DMS79 (cell line): ENCODE data around the gene NPTX1.

ENCODE experiments used
- DNase-seq: peaks from one replicate; lab custom pipeline; 2025; lab: John Stamatoyannopoulos, UW

Gene NPTX1

DNA sequence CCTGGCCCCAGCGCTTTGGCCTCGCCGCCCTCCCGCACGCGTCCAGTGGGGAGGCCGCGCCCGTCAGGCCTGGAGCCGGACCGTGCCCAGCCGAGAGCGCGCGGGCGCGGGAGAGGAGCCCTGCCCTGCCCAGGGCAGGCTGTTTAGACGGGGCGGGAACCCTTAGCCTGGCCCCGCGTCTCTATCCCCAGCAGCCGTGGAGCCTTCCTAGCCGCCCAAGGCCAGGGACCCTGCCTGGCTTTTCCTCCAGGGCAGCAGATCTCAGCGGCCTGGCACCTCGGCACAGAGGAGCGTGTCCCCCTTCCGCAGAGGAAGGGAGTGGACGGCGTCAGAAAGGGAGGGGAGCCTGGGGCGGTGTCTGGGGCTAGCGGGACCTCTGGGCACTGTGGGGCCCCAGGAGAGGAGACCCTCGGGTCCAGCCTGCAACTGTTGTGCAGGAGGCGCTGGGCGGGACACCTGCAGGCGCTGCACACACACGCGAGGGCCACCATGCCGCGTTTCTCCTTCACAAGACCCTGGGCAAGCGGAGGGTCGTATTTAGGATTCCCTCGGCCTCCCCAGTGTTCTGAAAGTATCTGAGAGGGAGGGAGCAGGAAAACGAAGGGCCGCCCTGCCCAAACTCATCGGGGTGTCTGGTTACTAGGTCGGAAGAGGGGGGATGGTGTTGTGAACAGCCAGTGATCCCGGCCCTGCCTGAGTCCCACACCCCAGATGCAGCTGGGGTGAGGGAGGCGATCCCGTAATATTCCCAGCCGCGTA, 2.3 kb upstream of the NPTX1 start:
- DNase-seq, result no peak

- no peak for DNase-seq
These were observed 1.5 kb upstream of the NPTX1 start for GRCh38 chr17:80477647-80478478.

DNA sequence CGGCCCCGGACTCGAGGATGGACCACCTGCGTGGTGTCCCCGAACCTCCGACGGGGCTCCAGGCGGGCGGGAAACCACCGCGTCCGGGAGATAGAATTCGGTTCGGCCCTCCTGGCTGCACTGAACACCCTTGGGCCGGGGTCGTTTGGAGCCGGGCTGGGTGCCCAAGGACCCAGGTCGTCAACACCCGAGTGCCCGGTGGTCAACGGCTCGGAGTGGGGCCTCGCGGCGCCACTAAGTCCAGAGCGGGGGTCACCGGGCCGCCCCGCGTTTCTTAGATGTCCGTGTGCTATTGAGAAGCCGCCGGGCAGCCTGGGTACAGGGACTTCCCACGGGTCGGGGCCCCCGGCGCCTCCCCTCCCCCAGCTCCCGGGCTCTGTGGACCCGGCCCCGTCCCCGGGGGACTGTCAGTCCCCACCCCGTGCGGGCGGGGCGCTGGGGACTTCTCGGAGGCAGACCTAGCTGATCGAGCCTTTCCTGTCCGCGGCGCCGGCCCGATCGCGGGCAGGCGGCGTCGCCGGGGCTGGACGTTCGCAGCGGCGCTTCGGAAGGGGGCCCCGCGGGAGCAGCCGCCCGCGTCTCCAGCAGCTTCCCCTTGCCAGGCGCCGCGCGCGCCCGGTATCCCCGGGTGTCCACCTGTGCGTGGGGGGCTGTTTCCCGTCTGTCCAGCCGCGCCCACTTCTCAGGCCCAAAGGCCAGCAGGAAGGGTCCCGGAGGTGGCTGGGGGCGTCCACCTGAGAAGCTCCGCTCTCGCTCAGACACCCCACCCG, 655 bp upstream of the NPTX1 start:
- peak; percentile 27 for DNase-seq

GRCh38 chr17:80474961-80475909, 1.2 kb downstream of the NPTX1 start:
- DNase-seq, result no peak

DNA sequence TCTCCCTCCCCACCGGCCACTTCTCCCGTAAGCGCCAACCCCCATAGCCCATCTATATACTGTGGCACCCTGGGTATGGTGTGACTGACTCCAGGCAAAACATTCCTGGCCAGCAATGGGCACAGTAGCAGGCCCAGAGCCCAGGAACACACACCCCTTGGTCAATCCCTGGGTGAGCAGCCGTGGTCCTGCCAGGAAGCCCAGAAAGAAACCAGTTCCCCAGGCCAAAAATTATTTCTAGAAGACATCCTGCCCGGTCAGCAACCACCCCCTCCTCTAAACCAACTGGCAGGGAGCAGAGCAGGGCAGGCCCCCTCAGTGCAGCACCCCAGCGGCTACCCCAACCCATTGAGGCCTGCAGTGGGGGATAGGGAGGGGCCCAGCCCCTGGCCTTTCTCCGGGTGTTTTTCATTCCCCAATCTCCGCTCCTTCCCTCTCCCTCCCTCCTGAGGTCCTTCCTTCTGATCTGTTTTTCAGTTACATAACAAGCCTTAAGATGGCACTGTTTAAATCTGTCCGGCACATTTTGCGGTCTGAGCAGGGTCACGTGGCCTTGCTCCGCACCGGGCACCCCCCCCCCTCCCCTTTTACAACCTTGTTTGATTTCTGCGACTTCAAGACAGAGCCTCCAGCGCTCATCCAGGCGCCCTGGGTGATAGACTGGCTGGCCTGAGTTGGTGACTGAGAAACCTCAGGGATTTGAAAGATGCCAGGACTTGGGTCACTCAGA, 2.0 kb downstream of the NPTX1 start:
- DNase-seq, result peak; percentile 10

DNA sequence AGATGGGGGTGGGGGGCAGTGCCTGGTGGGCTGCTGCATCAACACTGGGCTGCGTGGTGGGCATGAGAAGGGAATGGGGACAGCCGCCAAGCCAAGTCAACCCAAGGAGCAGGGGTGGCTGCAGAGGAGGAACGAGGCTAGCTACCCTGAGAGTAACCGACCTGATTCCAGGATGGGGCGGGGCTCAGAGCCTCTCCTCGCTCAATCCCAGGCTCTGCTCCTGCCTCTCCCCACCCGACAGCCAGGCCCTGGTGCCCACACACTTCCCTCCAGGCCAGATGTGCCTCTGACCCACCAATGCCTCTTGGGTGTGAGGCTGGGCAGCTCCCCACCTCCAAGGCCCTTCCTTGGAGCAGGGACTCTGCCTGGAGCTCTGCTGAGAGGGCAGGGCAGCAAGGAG, 2.7 kb downstream of the NPTX1 start:
- no peak for DNase-seq

GRCh38 chr17:80472996-80473395, 3.4 kb downstream of the NPTX1 start:
- no peak for DNase-seq

DNA sequence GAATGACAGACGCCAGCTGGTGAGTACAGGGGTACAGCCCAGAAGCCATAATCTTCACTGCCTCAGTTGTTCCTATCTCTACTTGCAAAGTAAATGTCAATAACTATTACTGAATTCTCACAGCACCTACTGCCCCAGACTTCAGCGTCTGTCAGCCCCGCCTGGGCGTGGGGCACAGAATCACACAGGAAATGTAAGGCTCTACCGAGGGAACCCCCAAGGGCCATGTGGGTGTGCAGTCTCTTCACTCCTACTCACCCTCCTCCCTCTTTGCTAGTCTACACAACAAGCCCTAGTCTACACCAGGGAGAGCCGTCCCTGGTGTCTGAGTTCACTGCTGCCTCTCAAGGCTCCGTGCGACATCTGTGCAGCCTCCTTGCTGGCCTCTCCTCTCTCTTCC, 4.5 kb downstream of the NPTX1 start:
- no peak for DNase-seq

- DNase-seq, result no peak
These were observed 5.8 kb downstream of the NPTX1 start for GRCh38 chr17:80470603-80471002.

GRCh38 chr17:80469667-80470066, 6.7 kb downstream of the NPTX1 start:
- no peak for DNase-seq

GRCh38 chr17:80468781-80469493, 7.5 kb downstream of the NPTX1 start:
- no peak for DNase-seq

DNA sequence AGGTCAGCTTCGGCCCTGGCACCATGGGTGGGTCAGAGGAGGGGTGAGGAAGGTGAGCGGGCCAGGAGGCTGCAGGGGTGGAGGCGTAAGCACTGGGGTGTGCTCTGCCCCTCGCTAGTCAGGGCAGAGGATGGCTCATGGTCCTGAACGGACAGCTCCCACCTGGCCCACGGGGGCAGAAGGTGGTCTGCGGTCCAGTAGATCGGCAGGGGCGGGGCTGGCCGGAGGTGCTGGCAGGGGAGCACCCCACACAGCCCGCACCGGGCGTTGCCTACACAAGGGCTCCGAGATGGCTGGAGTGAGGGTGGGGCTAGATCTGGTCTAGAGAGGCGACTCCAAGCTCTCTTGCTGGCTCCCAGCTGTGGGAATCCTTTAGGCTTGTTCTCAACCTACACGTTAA, 8.2 kb downstream of the NPTX1 start:
- no peak for DNase-seq

DNA sequence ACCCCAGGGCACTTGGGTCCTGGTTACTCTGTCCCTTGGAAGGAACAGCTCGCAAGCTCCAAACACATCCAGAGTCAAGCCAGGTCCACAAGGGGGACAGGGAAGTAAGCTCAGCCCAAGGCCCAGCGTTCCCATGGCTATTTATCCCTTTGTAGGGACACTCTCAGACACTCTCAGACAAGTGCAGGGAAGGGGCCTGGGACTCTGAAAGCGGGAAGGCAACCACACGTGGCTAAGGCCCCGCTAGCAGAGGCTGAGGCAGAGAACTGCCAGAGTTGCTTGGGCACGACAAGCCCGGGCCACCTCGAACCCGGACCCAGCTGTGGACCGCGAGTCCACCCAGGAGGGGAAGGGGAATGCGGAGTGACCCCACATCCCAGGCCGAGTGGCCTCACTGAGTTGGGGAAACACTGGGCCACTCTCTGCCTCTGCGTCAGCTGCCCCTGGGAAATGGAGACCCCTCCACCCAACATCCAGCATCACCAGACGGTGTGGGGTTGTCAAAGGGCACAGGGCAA, 10.2 kb downstream of the NPTX1 start:
- no peak for DNase-seq

DNA sequence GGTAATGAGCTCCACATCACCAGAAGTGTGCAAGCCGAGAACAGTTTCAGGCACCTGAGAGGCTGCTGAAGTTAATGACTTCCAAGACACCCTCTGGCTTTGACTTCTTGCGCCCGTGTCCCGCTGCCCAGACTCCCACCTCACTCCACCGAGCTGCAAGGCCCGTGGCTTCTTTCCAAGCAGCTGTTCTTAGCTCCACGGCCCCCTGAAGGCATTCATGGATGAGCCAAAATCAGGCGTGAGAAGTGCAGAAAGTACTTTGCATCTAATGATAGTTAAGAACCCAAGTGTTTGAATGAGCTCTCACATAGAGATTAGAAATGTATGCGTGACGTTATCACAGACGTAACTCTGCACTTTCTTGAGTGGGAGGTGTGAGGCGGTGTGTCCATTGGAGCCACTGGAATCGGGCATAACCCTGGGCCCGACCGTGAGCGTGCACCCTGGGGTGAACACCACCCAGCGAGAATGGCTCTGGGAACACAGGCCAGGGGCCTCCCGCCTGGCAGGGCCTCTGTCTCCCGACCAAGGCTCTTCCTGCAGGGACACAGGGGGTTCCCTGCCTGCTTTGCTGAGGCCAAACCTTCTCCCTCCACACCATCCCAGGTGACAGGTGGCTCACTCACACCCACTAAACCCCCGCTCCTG, 11.0 kb downstream of the NPTX1 start:
- DNase-seq, result no peak

- no peak for DNase-seq
These were observed 11.9 kb downstream of the NPTX1 start for GRCh38 chr17:80464486-80464885.

GRCh38 chr17:80463784-80464400, 12.5 kb downstream of the NPTX1 start:
- DNase-seq, result no peak

- DNase-seq, result no peak
These were observed 14.8 kb downstream of the NPTX1 start for GRCh38 chr17:80461528-80462160.

DNA sequence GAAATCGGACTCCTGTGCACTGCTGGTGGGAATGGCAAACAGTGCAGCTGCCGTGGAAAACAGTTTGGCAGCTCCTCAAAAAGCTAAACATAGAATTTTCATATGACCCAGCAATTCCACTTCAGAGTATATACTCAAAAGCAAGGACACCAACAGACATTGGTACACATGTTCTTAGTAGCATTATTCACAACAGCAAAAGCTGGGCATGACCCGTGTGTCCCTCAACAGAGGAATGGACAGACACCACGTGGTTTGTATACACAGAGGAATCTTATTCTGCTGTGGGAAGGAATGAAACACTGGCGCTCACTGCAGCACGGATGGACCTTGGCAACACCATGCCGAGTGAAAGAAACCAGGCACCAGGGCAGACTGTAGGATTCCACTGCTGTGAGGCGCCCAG, 16.0 kb downstream of the NPTX1 start:
- no peak for DNase-seq
